ENCODE results near the gene CLK3.

The CLK3 gene

DNA sequence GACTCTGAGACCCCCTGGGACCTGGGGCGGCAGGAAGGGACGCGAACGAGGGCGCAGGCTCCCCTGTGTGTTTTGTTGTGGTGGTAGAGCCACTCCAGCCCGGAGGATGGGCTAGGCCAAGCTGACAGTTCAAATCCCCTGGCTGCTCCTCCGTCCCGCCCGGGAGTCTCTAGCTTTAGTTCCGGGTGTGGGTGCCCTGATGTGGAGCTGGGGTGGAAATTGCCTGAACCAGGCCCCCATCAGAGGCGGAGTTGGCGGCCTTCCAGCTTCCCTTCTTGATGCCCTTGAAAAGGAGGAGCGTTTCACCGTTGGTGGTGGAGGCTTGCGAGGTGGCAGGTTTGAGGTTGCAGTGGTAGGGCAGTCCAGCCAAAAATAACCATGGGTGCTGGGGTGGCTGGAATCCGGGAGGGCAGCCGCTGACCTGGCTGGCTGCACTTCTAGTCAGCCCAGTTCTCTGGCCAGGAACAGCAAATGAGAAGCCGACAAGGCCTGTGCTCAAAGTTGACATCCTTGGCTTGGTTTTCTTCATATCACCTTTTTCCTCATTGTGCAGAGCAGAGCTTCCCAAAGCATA lies 817 bp downstream of the CLK3 start (continued):
- TF ChIP-seq, protein P1, sequence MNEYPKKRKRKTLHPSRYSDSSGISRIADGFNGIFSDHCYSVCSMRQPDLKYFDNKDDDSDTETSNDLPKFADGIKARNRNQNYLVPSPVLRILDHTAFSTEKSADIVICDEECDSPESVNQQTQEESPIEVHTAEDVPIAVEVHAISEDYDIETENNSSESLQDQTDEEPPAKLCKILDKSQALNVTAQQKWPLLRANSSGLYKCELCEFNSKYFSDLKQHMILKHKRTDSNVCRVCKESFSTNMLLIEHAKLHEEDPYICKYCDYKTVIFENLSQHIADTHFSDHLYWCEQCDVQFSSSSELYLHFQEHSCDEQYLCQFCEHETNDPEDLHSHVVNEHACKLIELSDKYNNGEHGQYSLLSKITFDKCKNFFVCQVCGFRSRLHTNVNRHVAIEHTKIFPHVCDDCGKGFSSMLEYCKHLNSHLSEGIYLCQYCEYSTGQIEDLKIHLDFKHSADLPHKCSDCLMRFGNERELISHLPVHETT (tag by site-specific recombination; IDR thresholded peaks at IDR 0.05), result no peak
- TF ChIP-seq, protein P2, sequence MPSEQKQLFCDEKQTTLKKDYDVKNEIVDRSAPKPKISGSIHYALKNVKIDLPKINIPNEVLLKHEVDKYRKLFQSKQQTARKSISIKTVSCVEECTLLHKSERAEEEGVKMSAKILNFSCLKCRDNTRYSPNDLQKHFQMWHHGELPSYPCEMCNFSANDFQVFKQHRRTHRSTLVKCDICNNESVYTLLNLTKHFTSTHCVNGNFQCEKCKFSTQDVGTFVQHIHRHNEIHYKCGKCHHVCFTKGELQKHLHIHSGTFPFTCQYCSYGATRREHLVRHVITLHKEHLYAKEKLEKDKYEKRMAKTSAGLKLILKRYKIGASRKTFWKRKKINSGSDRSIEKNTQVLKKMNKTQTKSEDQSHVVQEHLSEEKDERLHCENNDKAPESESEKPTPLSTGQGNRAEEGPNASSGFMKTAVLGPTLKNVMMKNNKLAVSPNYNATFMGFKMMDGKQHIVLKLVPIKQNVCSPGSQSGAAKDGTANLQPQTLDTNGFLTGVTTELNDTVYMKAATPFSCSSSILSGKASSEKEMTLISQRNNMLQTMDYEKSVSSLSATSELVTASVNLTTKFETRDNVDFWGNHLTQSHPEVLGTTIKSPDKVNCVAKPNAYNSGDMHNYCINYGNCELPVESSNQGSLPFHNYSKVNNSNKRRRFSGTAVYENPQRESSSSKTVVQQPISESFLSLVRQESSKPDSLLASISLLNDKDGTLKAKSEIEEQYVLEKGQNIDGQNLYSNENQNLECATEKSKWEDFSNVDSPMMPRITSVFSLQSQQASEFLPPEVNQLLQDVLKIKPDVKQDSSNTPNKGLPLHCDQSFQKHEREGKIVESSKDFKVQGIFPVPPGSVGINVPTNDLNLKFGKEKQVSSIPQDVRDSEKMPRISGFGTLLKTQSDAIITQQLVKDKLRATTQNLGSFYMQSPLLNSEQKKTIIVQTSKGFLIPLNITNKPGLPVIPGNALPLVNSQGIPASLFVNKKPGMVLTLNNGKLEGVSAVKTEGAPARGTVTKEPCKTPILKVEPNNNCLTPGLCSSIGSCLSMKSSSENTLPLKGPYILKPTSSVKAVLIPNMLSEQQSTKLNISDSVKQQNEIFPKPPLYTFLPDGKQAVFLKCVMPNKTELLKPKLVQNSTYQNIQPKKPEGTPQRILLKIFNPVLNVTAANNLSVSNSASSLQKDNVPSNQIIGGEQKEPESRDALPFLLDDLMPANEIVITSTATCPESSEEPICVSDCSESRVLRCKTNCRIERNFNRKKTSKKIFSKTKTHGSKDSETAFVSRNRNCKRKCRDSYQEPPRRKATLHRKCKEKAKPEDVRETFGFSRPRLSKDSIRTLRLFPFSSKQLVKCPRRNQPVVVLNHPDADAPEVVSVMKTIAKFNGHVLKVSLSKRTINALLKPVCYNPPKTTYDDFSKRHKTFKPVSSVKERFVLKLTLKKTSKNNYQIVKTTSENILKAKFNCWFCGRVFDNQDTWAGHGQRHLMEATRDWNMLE (tag by site-specific recombination; conservative IDR thresholded peaks at IDR 0.05; ENCODE audit: low read depth), result no peak
- TF ChIP-seq, protein P3, sequence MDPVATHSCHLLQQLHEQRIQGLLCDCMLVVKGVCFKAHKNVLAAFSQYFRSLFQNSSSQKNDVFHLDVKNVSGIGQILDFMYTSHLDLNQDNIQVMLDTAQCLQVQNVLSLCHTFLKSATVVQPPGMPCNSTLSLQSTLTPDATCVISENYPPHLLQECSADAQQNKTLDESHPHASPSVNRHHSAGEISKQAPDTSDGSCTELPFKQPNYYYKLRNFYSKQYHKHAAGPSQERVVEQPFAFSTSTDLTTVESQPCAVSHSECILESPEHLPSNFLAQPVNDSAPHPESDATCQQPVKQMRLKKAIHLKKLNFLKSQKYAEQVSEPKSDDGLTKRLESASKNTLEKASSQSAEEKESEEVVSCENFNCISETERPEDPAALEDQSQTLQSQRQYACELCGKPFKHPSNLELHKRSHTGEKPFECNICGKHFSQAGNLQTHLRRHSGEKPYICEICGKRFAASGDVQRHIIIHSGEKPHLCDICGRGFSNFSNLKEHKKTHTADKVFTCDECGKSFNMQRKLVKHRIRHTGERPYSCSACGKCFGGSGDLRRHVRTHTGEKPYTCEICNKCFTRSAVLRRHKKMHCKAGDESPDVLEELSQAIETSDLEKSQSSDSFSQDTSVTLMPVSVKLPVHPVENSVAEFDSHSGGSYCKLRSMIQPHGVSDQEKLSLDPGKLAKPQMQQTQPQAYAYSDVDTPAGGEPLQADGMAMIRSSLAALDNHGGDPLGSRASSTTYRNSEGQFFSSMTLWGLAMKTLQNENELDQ (tag by site-specific recombination; IDR thresholded peaks at IDR 0.05; ENCODE audit: low read depth), result no peak
- no peak for TF ChIP-seq ZNF610 (tag by site-specific recombination; IDR thresholded peaks at IDR 0.05; ENCODE audit: borderline replicate concordance)
- no peak for TF ChIP-seq ZNF214 (tag by site-specific recombination; IDR thresholded peaks at IDR 0.05; ENCODE audit: borderline replicate concordance)
- no peak for TF ChIP-seq ZNF366 (tag by site-specific recombination; conservative IDR thresholded peaks at IDR 0.05)
- TF ChIP-seq, protein P4, sequence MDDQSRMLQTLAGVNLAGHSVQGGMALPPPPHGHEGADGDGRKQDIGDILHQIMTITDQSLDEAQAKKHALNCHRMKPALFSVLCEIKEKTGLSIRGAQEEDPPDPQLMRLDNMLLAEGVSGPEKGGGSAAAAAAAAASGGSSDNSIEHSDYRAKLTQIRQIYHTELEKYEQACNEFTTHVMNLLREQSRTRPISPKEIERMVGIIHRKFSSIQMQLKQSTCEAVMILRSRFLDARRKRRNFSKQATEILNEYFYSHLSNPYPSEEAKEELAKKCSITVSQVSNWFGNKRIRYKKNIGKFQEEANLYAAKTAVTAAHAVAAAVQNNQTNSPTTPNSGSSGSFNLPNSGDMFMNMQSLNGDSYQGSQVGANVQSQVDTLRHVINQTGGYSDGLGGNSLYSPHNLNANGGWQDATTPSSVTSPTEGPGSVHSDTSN (CRISPR knock-in tag; IDR thresholded peaks at IDR 0.05), result no peak
- TF ChIP-seq ZNF660 (tag by site-specific recombination; IDR thresholded peaks at IDR 0.05), result 0 out of 2 replicates have a peak, but pooled peaks have one; percentile 59
- TF ChIP-seq WT1 (tag by site-specific recombination; IDR thresholded peaks at IDR 0.05), result peak; percentile 37; the same call in 1 of the 2 replicates
- TF ChIP-seq, protein P5, sequence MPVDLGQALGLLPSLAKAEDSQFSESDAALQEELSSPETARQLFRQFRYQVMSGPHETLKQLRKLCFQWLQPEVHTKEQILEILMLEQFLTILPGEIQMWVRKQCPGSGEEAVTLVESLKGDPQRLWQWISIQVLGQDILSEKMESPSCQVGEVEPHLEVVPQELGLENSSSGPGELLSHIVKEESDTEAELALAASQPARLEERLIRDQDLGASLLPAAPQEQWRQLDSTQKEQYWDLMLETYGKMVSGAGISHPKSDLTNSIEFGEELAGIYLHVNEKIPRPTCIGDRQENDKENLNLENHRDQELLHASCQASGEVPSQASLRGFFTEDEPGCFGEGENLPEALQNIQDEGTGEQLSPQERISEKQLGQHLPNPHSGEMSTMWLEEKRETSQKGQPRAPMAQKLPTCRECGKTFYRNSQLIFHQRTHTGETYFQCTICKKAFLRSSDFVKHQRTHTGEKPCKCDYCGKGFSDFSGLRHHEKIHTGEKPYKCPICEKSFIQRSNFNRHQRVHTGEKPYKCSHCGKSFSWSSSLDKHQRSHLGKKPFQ (tag by site-specific recombination; IDR thresholded peaks at IDR 0.05), result no peak
- no peak for TF ChIP-seq ZNF510 (tag by site-specific recombination; IDR thresholded peaks at IDR 0.05; ENCODE audit: insufficient replicate concordance)
- TF ChIP-seq ZNF354C (tag by site-specific recombination; IDR thresholded peaks at IDR 0.05; ENCODE audit: borderline replicate concordance, low read depth), result no peak
- TF ChIP-seq, protein P6, sequence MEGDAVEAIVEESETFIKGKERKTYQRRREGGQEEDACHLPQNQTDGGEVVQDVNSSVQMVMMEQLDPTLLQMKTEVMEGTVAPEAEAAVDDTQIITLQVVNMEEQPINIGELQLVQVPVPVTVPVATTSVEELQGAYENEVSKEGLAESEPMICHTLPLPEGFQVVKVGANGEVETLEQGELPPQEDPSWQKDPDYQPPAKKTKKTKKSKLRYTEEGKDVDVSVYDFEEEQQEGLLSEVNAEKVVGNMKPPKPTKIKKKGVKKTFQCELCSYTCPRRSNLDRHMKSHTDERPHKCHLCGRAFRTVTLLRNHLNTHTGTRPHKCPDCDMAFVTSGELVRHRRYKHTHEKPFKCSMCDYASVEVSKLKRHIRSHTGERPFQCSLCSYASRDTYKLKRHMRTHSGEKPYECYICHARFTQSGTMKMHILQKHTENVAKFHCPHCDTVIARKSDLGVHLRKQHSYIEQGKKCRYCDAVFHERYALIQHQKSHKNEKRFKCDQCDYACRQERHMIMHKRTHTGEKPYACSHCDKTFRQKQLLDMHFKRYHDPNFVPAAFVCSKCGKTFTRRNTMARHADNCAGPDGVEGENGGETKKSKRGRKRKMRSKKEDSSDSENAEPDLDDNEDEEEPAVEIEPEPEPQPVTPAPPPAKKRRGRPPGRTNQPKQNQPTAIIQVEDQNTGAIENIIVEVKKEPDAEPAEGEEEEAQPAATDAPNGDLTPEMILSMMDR (tag by site-specific recombination; IDR thresholded peaks at IDR 0.05), result no peak
- no peak for TF ChIP-seq ZNF433 (tag by site-specific recombination; IDR thresholded peaks at IDR 0.05; ENCODE audit: low read depth)
- no peak; the same call in 1 of the 2 replicates for TF ChIP-seq SP7 (tag by site-specific recombination; IDR thresholded peaks at IDR 0.05)

All from HEK293 (cell line).